GM03348 (cell line): ENCODE results near the gene KLF11.

ENCODE experiments used
- DNase-seq: peaks from one replicate; pipeline ENCODE4 v3.0.0; 2012; ENCODE audit warnings: low spot score

Gene KLF11

DNA sequence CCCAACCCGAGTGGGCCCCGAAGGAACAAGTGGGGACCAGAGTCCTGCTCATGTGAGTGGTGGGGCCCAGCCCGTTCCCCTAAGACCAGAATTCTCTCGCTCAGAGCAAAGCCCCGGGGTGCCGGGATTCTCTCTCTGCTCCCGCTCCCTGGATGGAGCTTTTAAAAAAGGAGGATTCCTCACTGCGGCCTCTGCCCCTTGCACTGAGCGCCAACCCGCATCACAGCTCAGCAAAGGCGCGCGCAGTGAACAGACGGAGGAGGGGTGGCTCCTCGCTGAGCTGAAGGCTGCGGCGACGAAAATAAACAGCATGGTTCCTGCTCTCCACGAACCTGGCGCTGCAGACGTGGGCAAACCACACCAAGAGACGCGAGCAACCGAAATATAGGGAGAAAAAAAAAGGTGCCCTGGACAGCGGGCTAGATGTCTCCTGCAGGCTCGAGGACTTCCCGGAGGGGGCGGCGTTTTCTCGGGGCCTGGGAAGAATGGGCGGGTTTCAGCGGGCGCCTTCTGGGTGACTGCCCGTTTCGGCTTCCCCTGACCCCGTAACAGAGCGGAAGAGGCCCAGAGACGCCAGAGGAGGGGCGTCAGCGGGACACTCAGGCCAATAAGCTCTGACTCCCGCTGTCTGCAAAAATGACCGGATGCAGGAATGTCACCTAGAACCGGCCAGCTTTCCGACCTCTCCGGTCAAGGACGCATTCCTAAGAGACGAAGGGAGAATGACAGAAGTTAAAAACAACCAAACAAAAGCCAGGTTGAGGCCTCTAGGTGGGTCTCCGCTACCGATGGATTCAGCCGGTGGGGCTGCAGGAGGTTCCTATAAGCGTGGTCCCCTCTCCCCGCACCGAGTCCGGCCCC is 819 bp upstream of the KLF11 start:
- peak; percentile 74 for DNase-seq

DNA sequence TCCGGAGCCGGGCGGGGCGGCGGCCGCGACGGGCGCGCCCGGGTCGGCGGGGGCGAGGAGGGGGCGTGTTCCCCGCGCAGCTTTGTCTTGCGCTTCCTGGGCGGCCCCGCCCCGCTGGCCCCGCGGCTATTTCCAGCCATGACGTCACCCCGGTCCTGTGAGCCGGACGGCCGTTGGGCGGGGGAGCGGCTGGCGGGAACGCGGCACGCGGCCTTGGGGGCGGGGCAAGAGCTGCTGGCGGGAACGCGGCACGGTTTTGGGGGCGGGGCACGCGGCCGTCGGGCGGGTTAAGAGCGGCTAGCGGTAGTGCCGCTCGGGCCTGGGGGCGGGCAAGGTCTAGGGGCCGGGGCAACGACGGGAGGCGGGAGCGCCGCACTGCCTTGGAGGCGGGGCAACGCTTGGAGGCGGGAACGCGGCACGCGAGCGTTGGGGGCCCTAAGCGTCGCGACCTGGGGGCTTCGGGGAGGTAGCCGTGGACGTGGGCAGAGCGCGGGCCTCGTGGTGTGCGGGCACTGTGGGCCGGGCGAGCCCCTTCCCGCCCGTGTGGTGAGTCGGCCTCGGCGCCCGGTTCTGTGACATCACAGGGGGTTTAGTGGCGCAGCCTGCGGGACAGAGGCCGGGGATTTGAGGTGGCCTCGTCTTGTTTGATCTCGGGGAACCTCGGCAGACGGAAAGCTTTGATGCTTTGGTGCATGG is 704 bp downstream of the KLF11 start:
- peak; percentile 96 for DNase-seq

DNA sequence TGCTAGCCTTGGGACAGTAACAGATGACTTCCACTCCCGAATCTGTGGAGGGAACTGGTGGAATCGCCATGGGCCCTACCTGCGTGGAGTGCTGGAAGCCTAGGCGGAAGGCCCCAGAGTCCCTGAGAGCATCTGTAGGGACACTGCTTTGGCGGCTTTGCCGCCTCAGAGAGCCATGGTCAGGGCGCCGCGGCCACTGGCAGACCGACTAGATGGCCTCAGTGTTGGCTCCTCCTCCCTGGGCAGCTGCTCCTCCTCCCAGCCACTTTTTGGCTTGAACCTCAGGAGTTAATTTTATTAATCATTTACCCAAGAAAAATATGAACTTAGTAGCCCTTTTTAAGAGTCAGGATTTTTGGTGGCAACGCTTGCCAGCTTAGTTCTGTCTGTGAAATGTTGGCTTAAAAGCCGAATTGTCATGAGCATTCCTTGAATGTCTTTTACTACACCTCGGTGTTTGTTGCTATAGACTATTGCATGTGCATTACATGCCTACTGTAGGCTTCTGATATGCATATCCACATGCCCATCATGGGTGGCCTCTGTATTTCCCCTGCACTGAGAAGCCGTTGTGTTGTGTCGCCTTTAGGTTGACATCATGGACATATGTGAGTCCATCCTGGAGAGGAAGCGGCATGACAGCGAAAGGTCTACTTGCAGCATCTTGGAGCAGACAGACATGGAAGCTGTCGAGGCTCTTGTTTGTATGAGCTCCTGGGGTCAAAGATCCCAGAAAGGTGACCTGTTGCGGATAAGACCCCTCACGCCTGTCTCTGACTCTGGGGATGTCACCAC is 2.4 kb downstream of the KLF11 start:
- no peak for DNase-seq

DNA sequence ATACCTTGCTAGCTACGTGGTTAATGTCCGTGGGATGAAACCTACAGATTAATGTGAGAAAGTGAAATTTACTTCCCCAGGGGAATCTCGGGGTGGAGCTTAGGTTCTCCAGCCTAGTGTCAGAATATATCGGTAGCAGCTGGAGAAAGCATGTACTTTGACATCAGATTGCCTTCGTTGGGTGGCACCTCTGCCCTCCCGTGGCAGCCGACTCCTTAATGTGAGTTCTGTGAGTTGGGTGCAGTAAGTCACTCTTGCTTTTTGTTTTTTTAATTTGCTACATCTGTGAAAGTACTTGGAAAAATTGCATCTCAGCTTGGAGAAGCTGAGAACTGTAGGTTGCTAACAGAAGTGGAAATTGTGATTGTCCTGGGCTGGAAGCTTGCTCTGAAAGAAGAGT is 3.6 kb downstream of the KLF11 start:
- DNase-seq = no peak

DNA sequence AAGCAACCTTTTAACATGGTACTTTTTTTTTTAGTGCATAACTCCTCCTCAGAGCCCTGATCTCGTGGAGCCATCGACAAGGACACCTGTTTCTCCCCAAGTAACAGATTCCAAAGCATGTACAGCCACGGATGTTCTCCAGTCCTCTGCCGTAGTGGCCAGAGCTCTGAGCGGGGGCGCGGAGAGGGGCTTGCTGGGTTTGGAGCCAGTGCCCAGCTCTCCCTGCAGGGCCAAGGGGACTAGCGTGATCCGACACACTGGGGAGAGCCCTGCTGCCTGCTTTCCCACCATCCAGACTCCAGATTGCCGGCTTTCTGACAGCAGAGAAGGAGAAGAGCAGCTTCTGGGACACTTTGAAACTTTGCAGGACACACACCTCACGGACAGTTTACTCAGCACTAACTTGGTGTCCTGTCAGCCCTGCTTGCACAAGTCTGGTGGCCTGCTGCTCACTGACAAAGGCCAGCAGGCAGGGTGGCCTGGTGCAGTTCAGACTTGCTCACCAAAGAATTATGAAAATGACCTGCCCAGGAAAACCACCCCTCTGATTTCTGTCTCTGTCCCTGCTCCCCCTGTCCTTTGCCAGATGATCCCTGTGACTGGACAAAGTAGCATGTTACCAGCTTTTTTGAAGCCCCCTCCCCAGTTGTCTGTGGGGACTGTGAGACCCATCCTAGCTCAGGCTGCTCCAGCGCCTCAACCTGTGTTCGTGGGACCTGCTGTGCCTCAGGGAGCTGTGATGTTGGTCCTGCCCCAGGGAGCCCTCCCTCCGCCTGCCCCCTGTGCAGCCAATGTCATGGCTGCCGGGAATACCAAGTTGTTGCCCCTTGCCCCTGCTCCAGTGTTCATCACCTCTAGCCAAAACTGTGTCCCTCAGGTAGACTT is 4.5 kb downstream of the KLF11 start:
- no peak for DNase-seq

DNA sequence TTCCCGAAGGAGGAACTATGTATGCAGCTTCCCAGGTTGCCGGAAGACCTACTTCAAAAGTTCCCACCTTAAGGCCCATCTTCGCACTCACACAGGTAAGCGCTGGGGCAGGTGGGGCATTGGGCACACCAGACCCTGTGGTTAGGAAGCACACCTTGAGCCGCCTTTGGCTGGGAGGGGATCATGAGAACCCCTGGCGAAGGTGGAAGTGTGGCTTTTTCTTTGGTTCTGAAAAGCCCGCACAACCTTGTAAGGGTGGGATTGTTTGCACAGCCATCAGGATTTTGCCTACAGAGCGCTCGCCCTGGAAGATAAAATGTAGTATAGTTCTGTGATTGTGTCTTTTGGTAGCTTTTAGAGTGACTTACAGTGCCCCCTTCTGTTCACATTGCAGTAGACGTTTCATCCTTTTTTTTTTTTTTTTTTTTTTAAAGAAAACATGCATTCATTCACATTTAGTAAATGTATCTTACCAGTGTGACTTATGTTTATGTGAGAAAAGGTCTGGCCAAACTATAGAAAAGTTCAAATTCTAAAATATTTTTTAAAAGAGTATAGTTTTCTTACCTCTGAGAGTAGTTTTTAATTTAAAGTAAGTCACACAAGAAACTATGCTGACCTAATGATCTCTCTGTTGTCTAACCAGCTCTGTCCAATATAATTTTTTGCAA is 5.3 kb downstream of the KLF11 start:
- DNase-seq = peak; percentile 74

DNA sequence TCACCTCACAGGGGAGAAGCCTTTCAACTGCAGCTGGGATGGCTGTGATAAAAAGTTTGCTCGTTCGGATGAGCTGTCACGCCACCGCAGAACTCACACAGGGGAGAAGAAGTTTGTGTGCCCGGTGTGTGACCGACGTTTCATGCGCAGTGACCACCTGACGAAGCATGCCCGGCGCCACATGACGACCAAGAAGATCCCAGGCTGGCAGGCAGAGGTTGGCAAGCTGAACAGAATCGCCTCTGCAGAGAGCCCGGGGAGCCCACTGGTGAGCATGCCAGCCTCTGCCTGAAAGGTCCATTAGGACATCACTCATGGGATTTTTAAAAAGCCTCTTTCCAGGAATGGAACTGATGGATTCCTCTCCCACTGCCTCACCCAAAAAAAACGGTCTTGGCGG is 8.9 kb downstream of the KLF11 start:
- DNase-seq = no peak

DNA sequence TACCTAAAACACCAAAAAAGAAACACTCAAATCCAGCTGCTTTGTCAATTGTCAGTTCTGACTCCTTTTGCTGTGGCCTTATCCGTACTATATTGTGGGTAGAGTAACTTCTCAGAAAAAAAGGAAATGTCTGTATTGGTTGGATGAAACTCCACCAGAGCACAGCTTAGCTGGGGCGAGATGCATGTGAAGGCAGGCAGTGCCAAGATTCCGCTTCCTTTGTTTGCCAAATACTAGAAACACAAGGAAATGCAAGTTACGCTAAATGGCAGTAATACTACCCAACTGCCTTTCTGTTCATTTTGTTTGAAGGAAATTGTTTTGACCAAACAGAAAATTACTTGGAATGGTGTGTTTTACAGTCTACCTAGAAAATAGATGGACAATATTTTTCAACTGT is 10.0 kb downstream of the KLF11 start:
- DNase-seq = no peak

DNA sequence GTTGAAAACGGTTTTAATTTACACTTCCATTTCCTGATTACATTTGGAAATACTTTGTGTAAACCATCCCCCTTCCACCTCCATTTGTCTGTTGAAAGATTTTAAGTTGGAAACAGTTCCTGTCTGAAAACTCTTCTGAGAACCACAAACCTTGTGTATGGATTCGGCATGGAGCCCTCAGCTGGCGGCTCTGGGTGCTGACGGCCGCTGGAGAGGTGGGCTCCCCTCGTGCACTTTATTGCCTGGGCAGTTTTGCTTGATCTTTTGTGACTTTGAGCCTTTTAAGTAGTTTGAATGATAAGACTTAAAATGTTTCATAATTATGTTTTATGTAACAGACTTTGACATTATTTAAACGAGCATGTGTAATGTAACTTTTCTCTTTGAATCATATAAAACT is 11.1 kb downstream of the KLF11 start:
- DNase-seq = no peak

DNA sequence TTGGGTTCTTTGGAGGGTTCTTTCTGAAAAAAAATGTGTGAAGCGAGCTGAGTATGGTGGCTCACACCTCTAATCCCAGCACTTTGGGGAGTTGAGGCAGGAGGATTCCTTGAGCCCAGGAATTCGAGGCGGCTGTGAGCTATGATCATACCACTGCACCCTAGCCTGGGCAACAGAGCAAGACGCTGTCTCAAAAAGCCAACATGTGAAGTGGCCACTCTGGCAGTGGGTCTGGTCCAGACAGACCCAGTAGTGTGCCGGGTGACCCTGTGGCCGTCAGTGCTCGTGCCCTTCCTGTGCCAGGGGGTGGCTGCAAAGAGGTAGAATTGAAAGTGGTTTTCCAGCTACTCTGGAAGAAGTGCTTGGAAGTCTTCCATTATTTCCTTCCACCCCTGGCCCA is 11.6 kb downstream of the KLF11 start:
- DNase-seq = no peak

DNA sequence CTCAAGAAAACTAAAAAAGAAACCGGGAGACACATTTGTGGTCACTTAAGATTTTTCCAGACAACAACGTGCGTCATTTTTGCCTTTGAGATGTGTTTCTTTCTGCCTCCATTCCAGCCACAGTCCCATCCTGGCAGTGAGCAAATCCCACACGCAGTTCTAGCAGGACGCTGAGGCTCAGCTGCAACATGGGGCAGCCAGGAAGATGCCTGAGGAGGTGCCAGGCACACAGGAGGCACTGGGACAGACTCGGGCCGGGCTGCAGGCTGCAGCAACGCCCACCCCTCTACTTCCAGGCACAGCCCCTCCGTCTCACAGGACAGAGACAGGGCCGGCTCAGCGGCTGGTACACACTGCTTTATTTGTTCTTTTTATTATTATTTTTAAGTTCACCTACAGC is 13.1 kb downstream of the KLF11 start:
- no peak for DNase-seq

DNA sequence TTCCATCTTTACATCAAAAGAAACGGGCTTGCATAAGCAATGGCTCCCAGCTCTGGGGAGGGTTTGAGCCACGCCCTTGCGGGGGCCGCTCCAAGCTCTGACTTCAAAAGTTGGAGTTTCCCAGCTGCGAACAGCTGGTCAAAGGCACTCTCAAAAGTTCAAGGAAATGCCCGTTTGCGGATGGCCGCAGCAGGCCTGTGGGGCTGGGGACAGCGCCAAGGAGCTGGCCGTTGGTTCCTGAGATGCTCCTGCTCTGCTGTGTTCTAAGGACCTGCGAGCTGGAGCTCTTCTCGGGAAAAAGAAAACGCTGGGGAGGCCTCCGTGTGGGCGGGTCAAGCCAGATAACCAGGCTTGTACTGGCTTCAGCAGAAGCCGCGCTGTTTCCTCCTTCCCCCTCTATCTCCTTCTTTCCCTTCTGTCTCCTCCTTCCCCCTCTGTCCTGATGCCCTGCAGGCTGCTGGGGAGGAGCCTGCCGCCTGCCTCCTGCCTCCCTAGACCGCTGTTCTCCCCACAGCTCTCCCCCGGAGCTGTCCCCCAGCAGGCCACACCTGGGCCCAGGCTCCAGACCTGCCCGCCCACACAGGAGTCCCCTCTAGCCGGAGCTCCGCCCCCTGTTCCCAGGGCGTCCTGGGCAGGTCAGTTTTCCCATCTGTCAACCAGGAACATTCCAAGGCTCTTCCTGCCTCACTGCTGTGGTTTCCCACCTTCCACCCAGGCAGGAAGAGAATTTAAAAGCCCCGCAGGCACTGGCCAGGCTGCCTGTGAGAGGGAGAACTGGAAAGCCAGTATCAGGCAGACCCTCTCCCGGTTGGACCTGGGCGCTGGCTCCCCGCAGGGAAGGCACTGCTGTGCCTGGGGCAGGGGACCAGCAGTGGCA is 14.1 kb downstream of the KLF11 start:
- peak; percentile 85 for DNase-seq

DNA sequence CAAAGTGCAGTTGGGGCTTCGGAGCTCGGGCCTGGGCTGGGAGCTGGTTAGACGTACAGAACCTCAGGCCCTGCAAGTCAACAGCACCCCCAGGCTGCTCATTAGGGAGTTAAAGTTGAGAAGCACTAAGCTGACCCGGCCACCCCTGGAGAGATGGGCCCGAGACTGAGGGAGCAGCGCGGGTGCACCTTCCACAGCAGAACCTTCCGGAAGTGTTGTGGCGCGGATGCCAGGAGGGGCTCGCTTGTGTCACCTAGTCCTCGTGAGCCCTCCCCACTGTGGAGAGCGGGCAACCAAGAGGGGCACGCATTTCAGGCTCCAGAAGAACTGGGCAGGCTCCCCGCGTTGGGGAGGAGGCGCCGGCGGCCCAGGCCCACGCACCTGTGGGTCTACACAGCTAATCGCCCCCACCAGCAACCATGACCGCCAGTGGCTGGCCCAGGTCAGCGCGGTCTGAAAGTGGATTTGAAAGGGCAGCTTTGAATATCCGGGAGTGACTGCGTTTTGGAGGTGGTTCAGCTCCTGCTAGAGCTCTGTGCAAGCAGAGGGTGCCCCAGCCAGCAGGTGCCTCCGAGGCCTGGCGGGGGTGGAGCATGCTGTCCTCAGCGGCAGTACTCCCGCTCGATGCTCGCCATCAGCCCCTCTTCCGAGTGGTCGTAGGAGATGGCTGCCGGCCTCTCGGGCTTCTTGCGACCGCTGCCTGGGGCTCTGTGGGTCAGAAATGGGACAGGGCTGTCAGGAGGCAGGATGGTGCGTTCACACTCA is 15.1 kb downstream of the KLF11 start:
- no peak for DNase-seq

DNA sequence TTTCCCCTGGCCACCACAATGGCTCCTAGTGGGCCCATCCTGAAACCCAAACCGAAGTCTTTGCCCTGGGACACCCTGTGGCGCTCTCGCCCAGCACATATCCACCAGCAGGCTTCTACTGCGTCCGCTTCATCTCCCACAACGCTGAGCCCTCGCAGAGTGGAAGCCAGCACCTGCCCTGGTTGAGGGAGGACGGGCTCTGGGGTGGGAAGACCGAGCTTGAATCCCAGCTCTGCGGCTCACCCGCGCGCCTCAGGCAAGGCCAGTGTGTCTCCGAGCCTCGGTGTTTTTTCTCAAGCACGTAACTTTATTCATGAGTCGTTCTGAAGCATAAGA is 15.6 kb downstream of the KLF11 start:
- no peak for DNase-seq

DNA sequence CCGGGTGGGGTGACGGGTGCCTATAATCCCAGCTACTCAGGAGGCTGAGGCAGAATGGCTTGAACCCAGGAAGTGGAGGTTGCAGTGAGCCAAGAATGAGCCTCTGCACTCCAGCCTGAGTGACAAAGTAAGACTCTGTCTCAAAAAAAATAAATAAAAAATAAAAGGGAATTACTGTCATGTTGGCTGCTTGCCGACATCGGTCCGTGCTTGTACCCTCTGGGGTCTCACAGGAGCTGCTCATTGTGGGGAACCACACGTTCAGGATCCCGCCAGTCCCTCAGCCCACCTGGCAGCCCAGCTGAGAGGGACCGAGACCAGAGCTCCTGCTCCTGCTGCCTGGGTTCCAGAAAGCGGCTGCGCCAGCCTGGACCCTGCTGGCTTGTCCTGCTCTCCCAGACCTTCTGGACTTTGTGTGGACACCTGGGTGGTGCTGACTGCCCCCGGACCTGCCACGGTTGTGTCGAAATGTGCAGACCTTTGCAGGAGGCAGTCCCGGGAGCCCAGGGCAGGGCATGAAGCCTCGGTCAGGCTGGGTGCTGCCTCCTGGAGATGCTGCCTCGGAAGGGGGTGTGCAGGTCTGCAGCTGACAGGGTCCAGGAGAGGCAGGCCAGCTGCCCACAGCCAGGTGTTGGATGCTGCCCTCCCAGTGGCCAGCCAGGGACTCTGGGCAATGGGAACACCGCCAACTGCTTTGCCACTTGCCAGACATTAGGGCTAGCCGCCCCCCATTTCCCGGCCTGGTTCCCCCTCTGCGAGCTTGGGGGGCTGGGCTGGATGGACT is 16.4 kb downstream of the KLF11 start:
- no peak for DNase-seq

DNA sequence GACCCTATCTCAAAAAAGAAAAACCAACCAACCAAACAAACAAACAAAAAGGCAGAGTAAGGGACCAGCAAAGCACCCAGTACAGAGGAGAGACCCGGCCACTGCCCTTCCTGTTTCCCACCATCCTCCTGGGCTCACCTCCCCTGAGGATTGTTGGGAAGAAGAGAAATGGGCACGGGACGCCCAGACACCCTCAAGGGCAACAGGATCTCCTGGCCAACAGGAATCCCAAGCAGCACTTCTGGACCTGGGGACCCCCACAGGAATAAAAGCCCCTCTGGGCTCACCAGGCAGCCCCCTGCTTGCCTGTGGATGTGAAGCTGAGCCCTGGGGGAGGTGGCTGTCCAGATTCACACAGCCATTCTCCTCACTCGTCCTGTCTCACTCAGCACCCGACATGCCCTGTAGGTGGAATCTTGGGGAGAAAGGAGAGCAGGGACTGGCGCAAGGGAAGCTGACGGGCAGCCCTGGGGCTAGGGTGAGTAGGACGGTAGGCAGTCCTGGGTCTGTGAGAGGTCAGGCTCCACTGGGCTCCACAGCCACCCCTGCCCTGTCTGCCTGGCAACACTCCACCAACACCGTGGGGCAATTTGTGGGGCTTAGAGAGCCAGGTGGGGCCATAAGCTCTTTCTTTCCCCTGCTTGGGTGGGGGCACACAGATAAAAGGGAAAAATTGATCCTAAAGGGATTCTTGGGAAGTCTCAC is 18.0 kb downstream of the KLF11 start:
- no peak for DNase-seq

DNA sequence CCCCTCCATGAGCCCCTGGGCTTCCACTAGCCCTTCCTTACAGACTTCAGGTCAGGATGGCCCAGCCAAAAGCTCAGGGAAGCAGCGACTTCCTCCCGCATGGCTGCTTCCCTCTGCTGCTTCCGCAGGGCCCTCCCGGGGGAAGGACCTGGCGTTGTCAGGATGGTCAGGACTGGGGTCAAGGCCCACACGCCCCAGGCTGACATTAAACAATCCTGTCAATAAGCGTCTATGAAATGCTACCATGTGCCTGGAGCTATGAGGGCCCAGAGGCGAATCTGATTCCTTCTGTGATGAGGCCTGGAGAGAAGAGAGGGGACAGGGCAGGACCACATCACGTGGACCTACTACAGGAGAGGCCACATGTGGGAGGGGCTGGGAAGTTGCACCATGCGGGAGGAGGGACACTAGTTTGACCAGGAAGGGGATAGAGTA is 19.6 kb downstream of the KLF11 start:
- DNase-seq = no peak

DNA sequence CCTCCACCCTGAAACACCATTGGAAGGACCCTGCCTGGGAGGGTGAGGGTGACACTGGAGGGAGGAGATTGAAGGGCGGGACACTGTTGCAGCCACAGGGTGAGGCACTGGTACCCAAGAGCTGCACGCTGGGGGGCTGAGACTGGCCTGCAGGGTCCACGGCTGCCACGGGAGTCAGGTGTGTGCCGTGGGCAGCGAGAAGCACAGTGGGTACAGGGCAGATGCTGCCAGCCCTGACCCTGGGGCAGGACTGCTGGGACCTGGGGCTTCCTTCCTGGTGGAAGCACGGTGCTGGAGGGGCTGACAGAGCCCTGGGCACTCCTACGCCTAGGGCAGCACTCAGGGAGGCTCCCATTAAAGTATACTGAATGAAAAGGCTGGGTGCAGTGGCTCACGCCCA is 20.2 kb downstream of the KLF11 start:
- DNase-seq = no peak
